Measurements from ENCODE around the gene FBXO46. TPM values are rescaled to one million over a fixed set of nuclear protein-coding genes. Genes with fewer than 3 reads are reported as not detected.
"Not testable (repeated sequence)": the region's sequence is repeated elsewhere in the genome, so short reads cannot be mapped to it uniquely, and the experiment has no call there.

The FBXO46 gene
- total and polyA plus RNA-seq, 4 donors, result 1.2 to 4.5 (median 3.6) TPM

DNA sequence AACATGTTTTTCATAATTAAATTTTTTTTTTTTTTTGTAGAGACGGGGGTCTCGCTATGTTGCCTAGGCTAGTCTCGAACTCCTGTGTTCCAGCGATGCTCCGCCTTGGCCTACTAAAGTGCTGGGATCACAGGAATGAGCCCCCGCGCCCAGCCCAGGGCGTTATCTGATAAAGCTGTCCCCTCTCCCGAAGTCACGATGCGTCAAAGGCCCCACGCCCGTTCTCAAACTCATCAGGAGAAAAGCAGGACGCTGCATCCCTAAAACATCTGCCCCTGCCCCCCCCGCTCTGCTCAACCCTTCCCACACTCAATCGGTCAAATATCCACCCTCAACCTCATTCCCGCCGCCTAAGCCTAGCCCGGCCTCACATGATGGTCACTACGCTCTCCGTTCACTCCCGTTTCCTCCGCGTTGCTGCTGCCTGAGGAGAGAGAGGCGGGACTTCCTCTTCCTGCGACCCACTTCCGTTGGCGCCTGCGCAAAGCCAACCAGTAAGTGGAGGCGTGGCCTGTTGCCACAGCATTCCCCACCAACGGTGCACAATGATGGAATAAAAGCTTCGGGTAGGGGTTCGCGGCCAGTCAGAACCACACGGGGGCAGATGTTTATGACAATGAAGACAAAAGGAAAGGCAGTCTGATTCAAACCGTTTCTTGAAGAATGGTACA lies 39.0 kb downstream of the FBXO46 start, which contains the start of gene SNRPD2:
Gene SNRPD2, minus strand, starts transcription at position 438 of the 671 bp plus-strand sequence. Its CDS starts 65 bp downstream, at position 373.
- Histone ChIP-seq H3K27me3 (ENCODE audit: control insufficient read depth in 4 of 4, insufficient read depth in 4 of 4, low read length in 3 of 4) (no peaks in the 10 kb centered on the region), H3K9ac (ENCODE audit: low read depth in 1 of 2, low read length in 2 of 2) (peak within 1 kb of the TSS; percentile 53 to 78), H3K4me3 (ENCODE audit: low read depth in 1 of 3, low read length in 3 of 3) (peak within 1 kb of the TSS; percentile 77 to 97 (median 82)), H3K4me1 (ENCODE audit: control insufficient read depth in 4 of 4, insufficient read depth in 4 of 4, low read length in 3 of 4) (peaks cover 0 to 15% (median 7%) of the 10 kb centered on the region in 4 donors), H3K36me3 (ENCODE audit: control insufficient read depth in 4 of 4, insufficient read depth in 3 of 4, low read depth in 1 of 4, low read length in 3 of 4) (peaks cover 0 to 23% (median 13%) of the 10 kb centered on the region in 4 donors), H3K27ac (ENCODE audit: low read depth in 1 of 2, low read length in 2 of 2) (peak within 1 kb of the TSS; percentile 87 to 96), H3K9me3 (ENCODE audit: control insufficient read depth in 4 of 4, low read length in 3 of 4) (no peaks in the 10 kb centered on the region)
- WGBS, result under 1% methylated on average over 36 of the region's 36 CpGs
- DNase-seq (ENCODE audit: low spot score), result peak; percentile 93
- TF ChIP-seq SP1 (IDR thresholded peaks at IDR 0.05), result no peak
- peak; percentile 89 to 97 for TF ChIP-seq GABPA (IDR thresholded peaks at IDR 0.05 in 1 of 2, conservative IDR thresholded peaks at IDR 0.05 in 1 of 2)

DNA sequence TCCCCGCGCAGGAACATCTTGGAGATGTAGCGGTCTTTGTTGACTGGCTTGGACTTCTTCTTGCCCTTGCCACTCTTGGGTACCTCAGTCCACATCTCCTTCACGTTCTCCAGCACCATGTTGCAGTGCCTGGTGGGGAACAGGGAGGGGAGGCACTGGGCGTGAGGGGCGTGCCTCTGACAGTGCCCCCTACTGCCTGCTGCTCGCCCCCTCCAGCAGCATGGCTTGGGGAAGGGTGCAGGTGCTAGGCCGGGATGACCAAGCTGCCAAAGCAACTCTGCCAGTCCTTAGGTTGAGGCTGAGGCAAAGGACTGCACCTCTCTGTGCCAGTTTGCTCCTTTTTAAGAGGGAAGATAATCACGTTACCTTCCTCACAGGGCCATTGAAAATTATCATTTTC lies 43.1 kb downstream of the FBXO46 start:
- no peak overlapping the region for H3K4me3 ChIP-seq (ENCODE audit: low read depth in 1 of 3, low read length in 3 of 3)
- 95% methylated on average over 9 of the region's 9 CpGs for WGBS
- peaks cover 0 to 5% (median 2%) of the 10 kb centered on the region in 4 donors for H3K4me1 ChIP-seq (ENCODE audit: control insufficient read depth in 4 of 4, insufficient read depth in 4 of 4, low read length in 3 of 4)
- no peak for DNase-seq (ENCODE audit: low spot score)
- H3K27ac ChIP-seq (ENCODE audit: low read depth in 1 of 2, low read length in 2 of 2), result no peak overlapping the region
- no peak for TF ChIP-seq FOXA2 (IDR thresholded peaks at IDR 0.05)
- no peak for TF ChIP-seq TAF1 (conservative IDR thresholded peaks at IDR 0.05)
- TF ChIP-seq YY1 (IDR thresholded peaks at IDR 0.05), result no peak
- TF ChIP-seq FOXA1 (IDR thresholded peaks at IDR 0.05), result no peak
- no peak for TF ChIP-seq RAD21 (IDR thresholded peaks at IDR 0.05)
- TF ChIP-seq SP1 (IDR thresholded peaks at IDR 0.05), result no peak
- TF ChIP-seq, protein P1, sequence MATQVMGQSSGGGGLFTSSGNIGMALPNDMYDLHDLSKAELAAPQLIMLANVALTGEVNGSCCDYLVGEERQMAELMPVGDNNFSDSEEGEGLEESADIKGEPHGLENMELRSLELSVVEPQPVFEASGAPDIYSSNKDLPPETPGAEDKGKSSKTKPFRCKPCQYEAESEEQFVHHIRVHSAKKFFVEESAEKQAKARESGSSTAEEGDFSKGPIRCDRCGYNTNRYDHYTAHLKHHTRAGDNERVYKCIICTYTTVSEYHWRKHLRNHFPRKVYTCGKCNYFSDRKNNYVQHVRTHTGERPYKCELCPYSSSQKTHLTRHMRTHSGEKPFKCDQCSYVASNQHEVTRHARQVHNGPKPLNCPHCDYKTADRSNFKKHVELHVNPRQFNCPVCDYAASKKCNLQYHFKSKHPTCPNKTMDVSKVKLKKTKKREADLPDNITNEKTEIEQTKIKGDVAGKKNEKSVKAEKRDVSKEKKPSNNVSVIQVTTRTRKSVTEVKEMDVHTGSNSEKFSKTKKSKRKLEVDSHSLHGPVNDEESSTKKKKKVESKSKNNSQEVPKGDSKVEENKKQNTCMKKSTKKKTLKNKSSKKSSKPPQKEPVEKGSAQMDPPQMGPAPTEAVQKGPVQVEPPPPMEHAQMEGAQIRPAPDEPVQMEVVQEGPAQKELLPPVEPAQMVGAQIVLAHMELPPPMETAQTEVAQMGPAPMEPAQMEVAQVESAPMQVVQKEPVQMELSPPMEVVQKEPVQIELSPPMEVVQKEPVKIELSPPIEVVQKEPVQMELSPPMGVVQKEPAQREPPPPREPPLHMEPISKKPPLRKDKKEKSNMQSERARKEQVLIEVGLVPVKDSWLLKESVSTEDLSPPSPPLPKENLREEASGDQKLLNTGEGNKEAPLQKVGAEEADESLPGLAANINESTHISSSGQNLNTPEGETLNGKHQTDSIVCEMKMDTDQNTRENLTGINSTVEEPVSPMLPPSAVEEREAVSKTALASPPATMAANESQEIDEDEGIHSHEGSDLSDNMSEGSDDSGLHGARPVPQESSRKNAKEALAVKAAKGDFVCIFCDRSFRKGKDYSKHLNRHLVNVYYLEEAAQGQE (IDR thresholded peaks at IDR 0.05), result no peak
- TF ChIP-seq, protein P2, sequence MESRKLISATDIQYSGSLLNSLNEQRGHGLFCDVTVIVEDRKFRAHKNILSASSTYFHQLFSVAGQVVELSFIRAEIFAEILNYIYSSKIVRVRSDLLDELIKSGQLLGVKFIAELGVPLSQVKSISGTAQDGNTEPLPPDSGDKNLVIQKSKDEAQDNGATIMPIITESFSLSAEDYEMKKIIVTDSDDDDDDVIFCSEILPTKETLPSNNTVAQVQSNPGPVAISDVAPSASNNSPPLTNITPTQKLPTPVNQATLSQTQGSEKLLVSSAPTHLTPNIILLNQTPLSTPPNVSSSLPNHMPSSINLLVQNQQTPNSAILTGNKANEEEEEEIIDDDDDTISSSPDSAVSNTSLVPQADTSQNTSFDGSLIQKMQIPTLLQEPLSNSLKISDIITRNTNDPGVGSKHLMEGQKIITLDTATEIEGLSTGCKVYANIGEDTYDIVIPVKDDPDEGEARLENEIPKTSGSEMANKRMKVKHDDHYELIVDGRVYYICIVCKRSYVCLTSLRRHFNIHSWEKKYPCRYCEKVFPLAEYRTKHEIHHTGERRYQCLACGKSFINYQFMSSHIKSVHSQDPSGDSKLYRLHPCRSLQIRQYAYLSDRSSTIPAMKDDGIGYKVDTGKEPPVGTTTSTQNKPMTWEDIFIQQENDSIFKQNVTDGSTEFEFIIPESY (IDR thresholded peaks at IDR 0.05), result no peak
- no peak for TF ChIP-seq EGR1 (IDR thresholded peaks at IDR 0.05; ENCODE audit: low read depth in 2 of 2)
- TF ChIP-seq NR2F2 (IDR thresholded peaks at IDR 0.05), result no peak
- TF ChIP-seq, protein P3, sequence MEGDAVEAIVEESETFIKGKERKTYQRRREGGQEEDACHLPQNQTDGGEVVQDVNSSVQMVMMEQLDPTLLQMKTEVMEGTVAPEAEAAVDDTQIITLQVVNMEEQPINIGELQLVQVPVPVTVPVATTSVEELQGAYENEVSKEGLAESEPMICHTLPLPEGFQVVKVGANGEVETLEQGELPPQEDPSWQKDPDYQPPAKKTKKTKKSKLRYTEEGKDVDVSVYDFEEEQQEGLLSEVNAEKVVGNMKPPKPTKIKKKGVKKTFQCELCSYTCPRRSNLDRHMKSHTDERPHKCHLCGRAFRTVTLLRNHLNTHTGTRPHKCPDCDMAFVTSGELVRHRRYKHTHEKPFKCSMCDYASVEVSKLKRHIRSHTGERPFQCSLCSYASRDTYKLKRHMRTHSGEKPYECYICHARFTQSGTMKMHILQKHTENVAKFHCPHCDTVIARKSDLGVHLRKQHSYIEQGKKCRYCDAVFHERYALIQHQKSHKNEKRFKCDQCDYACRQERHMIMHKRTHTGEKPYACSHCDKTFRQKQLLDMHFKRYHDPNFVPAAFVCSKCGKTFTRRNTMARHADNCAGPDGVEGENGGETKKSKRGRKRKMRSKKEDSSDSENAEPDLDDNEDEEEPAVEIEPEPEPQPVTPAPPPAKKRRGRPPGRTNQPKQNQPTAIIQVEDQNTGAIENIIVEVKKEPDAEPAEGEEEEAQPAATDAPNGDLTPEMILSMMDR (IDR thresholded peaks at IDR 0.05; ENCODE audit: low read depth, low read length, missing input control), result no peak
- TF ChIP-seq JUND (IDR thresholded peaks at IDR 0.05), result no peak
- TF ChIP-seq, protein P4, sequence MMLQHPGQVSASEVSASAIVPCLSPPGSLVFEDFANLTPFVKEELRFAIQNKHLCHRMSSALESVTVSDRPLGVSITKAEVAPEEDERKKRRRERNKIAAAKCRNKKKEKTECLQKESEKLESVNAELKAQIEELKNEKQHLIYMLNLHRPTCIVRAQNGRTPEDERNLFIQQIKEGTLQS (IDR thresholded peaks at IDR 0.05), result no peak
- no peak for TF ChIP-seq MAX (IDR thresholded peaks at IDR 0.05)
- H3K27me3 ChIP-seq (ENCODE audit: control insufficient read depth in 4 of 4, insufficient read depth in 4 of 4, low read length in 3 of 4), result no peaks in the 10 kb centered on the region
- H3K9ac ChIP-seq (ENCODE audit: low read depth in 1 of 2, low read length in 2 of 2), result no peak overlapping the region
- peaks cover 0 to 36% (median 20%) of the 10 kb centered on the region in 4 donors for H3K36me3 ChIP-seq (ENCODE audit: control insufficient read depth in 4 of 4, insufficient read depth in 3 of 4, low read depth in 1 of 4, low read length in 3 of 4)
- H3K9me3 ChIP-seq (ENCODE audit: control insufficient read depth in 4 of 4, low read length in 3 of 4), result no peaks in the 10 kb centered on the region

GRCh38 chr19:45685045-45685444 lies 45.7 kb downstream of the FBXO46 start:
- WGBS, result 96% methylated on average over 11 of the region's 11 CpGs
- not testable (repeated sequence) for H3K27me3 ChIP-seq (ENCODE audit: control insufficient read depth in 4 of 4, insufficient read depth in 4 of 4, low read length in 3 of 4); H3K9ac ChIP-seq (ENCODE audit: low read depth in 1 of 2, low read length in 2 of 2); H3K9me3 ChIP-seq (ENCODE audit: control insufficient read depth in 4 of 4, low read length in 3 of 4); DNase-seq (ENCODE audit: low spot score); H3K27ac ChIP-seq (ENCODE audit: low read depth in 1 of 2, low read length in 2 of 2); H3K4me3 ChIP-seq (ENCODE audit: low read depth in 1 of 3, low read length in 3 of 3)
- H3K36me3 ChIP-seq (ENCODE audit: control insufficient read depth in 4 of 4, insufficient read depth in 3 of 4, low read depth in 1 of 4, low read length in 3 of 4), result peaks cover 0 to 36% (median 20%) of the 10 kb centered on the region in 4 donors
- H3K4me1 ChIP-seq (ENCODE audit: control insufficient read depth in 4 of 4, insufficient read depth in 4 of 4, low read length in 3 of 4), result peaks cover 0 to 12% (median 5%) of the 10 kb centered on the region in 4 donors

Measured in liver (tissue), 9 donors.